GM12875 (cell line): Measurements from ENCODE around the gene MRPL20.
"Not testable (repeated sequence)": the region's sequence is repeated elsewhere in the genome, so short reads cannot be mapped to it uniquely, and the experiment has no call there.

Source experiments
- H3K4me3 ChIP-seq: one replicate; pipeline ENCODE4 v1.5.1; 2011; ENCODE audit warnings: low read depth, low read length, control low read depth
- TF ChIP-seq, protein P1 (sequence below): IDR thresholded peaks from 2 replicates; pipeline ENCODE4 v1.5.1; 2011; ENCODE audit warnings: low read depth, mild to moderate bottlenecking, control low read depth, inconsistent platforms, low read length, moderate library complexity, borderline replicate concordance; ENCODE audit not compliant: insufficient read depth

Gene MRPL20

DNA sequence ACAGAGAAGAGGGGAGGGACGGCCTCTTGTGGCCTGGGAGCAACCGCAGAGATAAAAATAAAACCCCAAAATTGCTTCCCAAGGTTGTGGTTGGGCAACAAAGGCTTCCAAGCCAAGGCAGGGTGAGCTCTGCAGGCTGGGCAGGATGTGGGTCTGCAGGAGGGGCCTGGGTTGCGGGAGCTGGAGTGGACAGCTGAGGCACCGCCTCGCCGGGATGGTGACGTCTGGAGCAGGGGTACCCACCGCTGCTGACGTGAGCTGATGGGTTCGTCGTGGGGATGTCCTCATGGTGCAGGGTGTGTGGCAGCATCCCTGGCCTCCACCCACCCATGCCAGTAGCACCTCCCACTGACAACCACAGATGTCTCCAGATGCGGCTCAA is 35.7 kb downstream of the MRPL20 start:
- TF ChIP-seq, protein P1, sequence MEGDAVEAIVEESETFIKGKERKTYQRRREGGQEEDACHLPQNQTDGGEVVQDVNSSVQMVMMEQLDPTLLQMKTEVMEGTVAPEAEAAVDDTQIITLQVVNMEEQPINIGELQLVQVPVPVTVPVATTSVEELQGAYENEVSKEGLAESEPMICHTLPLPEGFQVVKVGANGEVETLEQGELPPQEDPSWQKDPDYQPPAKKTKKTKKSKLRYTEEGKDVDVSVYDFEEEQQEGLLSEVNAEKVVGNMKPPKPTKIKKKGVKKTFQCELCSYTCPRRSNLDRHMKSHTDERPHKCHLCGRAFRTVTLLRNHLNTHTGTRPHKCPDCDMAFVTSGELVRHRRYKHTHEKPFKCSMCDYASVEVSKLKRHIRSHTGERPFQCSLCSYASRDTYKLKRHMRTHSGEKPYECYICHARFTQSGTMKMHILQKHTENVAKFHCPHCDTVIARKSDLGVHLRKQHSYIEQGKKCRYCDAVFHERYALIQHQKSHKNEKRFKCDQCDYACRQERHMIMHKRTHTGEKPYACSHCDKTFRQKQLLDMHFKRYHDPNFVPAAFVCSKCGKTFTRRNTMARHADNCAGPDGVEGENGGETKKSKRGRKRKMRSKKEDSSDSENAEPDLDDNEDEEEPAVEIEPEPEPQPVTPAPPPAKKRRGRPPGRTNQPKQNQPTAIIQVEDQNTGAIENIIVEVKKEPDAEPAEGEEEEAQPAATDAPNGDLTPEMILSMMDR = no peak
- no peak overlapping the region for H3K4me3 ChIP-seq

- H3K4me3 ChIP-seq = no peak overlapping the region
- TF ChIP-seq, protein P1 = no peak
These were observed 36.3 kb downstream of the MRPL20 start for GRCh38 chr1:1370771-1371300.

- H3K4me3 ChIP-seq = not testable (repeated sequence)
These were observed 37.0 kb downstream of the MRPL20 start for GRCh38 chr1:1370094-1370493.

DNA sequence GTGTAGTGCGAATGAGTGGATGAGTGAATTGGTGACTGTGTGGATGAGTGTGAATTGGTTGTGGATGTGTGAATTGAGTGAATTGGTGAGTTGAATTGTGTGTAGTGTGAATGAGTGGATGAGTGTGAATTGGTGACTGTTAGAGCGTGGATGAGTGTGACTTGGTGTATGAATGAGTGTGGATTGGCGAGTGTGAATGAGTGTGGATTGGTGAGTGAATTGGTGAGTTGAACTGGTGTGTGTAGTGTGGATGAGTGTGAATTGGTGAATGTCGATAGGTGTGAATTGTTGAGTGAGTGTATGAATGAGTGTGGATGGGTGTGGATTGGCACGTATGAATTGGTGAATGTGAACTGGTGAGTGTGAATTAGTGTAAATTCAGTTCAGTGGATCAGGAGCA is 39.8 kb downstream of the MRPL20 start:
- TF ChIP-seq, protein P1 = no peak
- no peak overlapping the region for H3K4me3 ChIP-seq

GRCh38 chr1:1366699-1367066 is 40.4 kb downstream of the MRPL20 start:
- no peak overlapping the region for H3K4me3 ChIP-seq
- TF ChIP-seq, protein P1 = no peak

GRCh38 chr1:1365875-1366698 is 41.0 kb downstream of the MRPL20 start:
- TF ChIP-seq, protein P1 = no peak
- no peak overlapping the region for H3K4me3 ChIP-seq

- no peak overlapping the region for H3K4me3 ChIP-seq
- TF ChIP-seq, protein P1 = no peak
These were observed 42.8 kb downstream of the MRPL20 start for GRCh38 chr1:1364266-1364665.
